Right ventricle myocardium superior (tissue), 1 donor: ENCODE data around the gene CAMKMT. TPM values are rescaled to one million over a fixed set of nuclear protein-coding genes. Genes with fewer than 3 reads are reported as not detected.

ENCODE experiments used
- ATAC-seq: fragments of 200-7000 bp; cut with Tn5 transposase; one replicate; pipeline ENCODE4 v1.9.1; 2020; ENCODE audit warnings: mild to moderate bottlenecking; ENCODE audit not compliant: poor library complexity
- DNase-seq: peaks from one replicate; pipeline ENCODE4 v3.0.0-alpha.2; 2020
- intact Hi-C: fragments of 100-400 bp; cut with DNase I; formaldehyde crosslinking; loops from one replicate; pipeline ENCODE4 v1.11.2; 2022
- long read RNA-seq: library from polyadenylated mRNA; unstranded; transcript quantifications from one replicate; pipeline ENCODE4 v2.0.0, GENCODE V29; 2021
- total RNA-seq: library from RNA; stranded (reverse); fragmentation: NEBNext Ultra II Directional; extraction: Animal tissue kit (Norgen Biotek cat#: 25700); gene quantifications from one replicate; pipeline ENCODE4 v1.2.1, GENCODE V29; 2021
- donor health status: DM: no; HTN: yes; CAD: no; lungs with severe emphysema.

The CAMKMT gene
- 5.1 TPM for total RNA-seq
- long read RNA-seq = 0 reads

DNA sequence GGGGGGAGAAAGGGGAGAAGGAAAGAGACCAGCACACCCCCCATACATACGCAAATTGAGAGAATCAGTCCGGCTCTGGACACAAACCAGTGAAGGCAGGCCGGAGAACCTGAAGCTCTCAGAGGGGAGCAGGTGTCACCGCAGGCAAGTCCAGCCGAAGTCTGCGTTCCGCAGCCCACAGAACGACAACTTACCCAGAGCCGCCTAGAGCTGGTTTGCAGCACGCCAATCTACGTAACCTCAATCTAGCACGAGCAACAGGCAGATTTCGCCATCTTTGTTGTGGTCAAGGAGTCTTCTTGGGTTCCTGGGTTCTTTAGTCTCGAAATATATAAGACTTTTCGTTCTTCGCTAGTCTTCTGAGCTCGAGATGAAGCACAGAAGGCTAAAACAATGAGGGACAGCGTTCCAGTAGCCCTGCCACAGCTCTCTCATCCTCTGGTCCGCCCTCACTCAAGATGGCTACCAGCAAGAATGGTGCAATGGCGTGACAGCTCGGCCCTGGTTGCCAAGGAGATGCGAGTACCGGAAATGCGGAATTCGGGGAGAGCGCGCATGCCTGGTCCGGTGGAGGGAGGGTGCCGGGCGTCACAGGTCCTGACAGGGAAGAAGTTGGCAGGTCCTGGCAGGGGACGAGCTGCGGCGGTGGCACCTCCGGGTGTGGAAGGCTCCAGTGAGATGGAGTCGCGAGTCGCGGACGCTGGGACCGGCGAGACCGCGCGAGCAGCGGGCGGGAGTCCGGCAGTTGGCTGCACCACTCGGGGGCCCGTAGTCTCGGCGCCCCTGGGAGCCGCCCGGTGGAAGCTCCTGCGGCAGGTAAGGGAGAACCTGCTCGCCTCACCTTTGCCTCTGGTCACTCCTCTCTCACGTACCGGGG lies at the start of gene CAMKMT, which contains the start of gene PREPL:
CAMKMT (plus strand) TSS at position 618 of the 877 bp plus-strand sequence.
PREPL (minus strand) TSS at position 165 of the 877 bp plus-strand sequence. CDS start 15,152 bp downstream, outside the sequence.
- ATAC-seq (peak; percentile 97), DNase-seq (peak; percentile 98)
- intact Hi-C loops = no loop called here

DNA sequence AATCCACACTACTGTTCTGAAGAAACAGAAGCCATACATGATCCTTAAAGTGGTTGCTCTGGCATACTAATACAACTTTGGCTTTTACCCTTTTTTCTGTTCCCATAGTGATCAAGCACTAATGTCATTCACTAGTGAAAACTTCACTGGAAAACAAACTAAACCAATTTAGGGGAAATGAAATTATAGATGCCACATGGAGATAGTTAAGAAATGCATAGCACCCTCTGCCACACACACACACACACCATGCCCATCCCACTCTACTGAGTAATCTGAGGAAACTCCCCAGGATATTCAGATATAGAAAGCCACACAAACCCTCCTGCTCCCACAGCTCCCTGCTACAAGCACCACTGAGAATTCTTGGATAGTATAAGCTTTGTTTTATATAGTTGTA lies 47.4 kb upstream of the CAMKMT start:
- no peak for ATAC-seq
- no peak for DNase-seq
- intact Hi-C loops = no loop called here

DNA sequence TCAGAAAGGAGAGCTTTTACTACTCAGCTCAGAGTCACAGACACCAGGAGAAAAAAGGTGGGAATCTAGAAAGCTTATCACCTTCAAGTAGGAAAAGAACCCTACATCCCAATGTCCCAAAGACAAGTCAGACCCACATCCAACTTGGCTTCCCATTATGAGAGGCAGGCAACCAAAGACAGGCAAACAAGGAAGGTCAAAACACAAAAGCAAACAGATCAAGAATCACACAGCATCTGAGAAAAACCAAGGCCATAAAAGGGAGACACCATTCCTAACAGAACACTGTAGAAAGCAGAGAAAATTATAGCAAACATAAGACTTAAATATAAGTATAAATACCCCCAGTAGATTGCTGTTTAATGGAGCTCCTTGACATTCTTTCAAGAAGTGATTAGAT lies 45.8 kb upstream of the CAMKMT start:
- DNase-seq (no peak), ATAC-seq (no peak)
- intact Hi-C loops = no loop called here

DNA sequence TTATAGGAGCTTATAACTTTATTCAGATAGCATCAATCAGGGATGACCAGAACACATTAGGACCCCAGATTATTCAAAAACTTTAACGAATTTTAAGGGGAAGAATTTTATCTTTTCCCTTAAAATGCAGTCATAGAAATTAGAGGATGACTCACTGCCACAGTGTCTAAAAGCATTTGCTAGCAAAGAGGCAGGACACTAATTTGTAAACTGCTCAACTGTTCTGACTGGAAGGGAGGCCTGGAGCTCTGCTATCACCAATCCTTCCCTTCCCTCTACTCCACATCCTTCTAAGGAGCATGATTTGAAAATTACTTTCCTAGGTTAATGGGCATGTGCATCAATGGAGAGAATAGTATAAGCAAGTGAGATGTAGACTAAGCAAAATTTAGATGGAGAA lies 40.9 kb upstream of the CAMKMT start:
- DNase-seq = no peak
- no peak for ATAC-seq
- intact Hi-C loops = no loop called here

DNA sequence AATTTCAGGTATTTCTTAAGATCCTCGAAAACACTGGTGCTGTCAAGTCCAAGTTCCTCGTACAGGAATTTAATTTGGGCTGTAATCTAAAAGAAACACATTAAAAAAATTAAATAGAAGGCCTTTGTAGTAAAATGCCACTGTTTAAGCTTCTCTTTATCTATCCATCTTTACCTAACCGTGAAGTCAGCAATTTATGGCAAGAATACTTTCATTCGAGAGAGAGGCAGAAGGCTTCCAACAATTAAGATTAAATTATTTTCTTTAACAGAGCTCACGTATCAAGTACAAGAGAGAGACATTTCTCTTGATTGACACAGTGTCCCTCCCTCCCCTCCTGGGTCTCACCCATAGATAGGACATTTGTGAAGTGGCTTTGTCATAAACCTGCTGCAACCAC lies 40.4 kb upstream of the CAMKMT start:
- DNase-seq = no peak
- ATAC-seq = no peak
- intact Hi-C loops = no loop called here

DNA sequence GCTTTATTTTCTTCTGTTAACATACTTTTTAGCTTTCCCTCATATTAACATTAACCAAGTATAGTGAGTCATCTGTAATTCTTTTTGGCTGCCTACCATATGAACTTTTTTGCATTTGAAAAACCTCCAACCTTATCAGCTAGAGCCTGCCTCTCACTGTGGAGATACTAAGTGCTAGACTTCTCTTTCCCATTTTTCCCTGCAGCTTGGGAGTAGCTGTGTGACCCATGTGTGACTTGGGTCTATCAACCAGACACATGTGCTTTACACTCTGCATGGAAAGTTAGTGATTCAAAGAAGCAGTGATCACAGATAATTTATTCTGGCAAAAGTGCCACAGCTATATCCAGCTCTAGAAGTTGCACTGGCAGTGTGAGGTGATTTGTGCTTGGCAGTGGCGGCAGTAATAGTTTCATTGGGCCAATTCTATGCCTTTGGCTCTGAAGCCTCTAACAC lies 36.7 kb upstream of the CAMKMT start:
- intact Hi-C loops = no loop called here
- DNase-seq = peak; percentile 40
- ATAC-seq = peak; percentile 91

DNA sequence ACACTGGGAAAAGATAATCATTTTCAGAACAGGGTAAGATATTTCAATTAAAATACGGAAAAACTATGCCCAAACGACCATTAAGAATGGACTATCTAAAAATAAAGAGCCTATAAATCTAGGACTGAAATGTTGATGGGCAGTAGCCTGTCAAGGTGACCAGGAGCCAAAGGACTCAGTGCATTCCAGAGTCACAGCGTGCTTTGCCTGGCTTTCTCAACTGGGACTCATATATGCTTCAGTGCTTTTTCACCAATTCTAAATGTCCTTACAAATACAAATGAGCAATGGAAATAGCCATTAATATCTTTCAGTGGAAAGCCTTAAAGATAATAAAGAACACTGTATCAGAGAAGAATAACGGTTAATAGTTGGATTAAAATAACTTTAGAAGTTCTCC lies 35.9 kb upstream of the CAMKMT start:
- peak; percentile 70 for ATAC-seq
- intact Hi-C loops = no loop called here

DNA sequence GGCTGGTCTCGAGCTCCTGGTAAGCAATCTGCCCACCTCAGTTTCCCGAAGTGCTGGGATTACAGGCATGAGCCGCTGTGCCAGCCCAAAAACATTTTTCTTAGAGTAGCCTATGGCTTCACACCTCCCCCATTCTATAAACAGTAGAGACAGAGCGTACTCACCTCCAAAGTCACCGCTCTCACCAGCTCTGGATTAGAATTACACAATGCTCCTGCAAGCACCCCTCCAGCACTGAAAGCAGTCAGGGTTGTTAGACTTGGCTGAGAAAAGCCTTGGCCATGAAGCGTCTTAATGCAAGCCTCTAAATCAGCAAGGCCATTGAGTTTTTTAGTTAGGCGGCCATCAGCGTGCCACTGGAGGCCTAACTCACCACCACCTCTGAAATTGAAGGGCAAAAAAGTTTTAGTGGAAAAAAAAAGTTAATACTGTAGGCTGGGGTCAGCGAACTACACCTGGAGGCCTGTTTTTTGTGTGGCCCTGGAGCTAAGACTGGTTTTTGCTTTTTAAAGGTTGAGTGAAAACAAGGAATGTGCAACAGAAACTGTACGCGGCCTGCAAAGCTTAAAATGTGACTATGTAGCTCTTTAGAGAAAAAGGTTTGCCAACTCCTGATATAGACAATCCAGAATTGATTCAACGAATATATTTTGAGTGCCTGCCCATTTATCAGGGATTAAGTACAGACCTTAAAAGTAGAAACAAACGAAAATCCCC lies 35.0 kb upstream of the CAMKMT start:
- ATAC-seq (peak; percentile 18), DNase-seq (no peak)
- intact Hi-C loops = no loop called here

More for the DNA sequence above, 35.9 kb upstream of the CAMKMT start:
- DNase-seq = no peak

DNA sequence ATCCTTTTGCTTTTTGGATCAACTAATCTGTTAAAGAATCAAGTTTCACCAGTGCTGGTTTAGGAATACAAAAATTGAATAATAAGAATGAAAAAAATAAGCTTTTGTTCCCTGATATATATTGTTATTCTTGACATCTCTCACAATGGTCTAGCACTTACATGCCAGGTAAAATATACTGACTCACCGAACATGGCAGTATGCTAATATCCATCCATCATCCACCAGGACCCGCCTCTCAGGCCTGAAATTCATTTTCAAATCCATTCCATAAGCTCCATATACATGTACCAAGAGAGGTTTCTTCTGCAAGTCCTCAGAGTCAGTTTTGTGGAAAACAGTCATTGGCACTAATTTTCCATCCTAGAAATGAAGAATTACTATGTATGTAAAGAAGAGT lies 33.0 kb upstream of the CAMKMT start:
- DNase-seq (no peak), ATAC-seq (no peak)
- intact Hi-C loops = no loop called here

DNA sequence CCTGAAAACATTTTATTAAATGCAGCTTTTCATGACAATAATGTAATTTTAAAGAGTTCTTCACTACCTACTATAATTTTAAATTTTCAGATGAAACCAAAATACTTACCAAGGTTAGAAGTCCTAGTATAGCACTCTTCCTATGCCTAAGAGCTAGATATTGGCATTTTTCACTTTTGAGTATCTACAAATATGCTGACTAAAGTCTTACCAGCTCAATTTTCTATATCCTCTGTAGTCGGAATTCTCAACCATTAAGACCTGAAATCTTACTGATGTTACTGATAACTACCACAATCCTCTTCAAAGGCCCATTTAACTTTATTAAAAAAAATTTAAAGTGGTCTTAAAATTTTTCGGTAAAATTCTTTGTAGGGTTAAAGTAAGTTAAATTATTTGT lies 32.4 kb upstream of the CAMKMT start:
- DNase-seq = no peak
- intact Hi-C loops = no loop called here
- no peak for ATAC-seq

DNA sequence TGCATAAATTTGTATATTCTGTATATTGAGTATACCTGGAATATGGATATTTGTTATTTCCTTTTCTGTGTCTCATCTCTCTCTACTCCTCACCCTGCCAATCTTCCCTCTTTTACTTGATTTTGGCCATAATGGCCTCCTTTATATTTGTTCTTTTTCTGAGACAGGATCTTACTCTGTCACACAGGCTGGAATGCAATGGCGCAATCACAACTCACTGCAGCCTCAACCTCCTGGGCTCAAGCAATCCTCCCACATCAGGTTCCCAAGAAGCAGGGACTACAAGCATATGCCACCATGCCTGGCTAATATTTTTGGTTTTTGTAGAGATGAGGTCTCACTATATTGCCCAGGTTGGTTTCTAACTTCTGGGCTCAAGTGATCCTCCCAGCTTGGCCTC lies 30.9 kb upstream of the CAMKMT start:
- no peak for DNase-seq
- intact Hi-C loops = no loop called here

DNA sequence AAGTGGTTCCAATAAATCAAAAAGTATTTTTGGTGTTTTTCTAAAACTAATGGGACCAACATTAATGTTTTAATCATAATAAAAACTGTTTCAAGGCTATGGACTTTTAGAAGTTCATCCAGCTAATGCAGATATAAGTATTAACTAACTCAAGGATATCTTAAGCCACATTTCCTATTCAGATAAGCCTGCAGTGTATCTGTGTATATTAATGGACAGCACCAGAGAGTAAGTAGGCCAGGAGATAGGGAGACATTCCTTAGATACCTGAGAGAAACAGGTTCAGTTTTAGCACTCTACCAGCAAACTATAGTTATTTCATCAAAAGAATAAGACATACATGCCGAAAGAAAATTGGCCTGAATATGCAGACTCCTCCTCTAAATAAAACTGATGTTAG lies 27.8 kb upstream of the CAMKMT start:
- intact Hi-C loops = no loop called here
- DNase-seq (no peak), ATAC-seq (no peak)

More for the DNA sequence above, 30.9 kb upstream of the CAMKMT start:
- no peak for ATAC-seq

DNA sequence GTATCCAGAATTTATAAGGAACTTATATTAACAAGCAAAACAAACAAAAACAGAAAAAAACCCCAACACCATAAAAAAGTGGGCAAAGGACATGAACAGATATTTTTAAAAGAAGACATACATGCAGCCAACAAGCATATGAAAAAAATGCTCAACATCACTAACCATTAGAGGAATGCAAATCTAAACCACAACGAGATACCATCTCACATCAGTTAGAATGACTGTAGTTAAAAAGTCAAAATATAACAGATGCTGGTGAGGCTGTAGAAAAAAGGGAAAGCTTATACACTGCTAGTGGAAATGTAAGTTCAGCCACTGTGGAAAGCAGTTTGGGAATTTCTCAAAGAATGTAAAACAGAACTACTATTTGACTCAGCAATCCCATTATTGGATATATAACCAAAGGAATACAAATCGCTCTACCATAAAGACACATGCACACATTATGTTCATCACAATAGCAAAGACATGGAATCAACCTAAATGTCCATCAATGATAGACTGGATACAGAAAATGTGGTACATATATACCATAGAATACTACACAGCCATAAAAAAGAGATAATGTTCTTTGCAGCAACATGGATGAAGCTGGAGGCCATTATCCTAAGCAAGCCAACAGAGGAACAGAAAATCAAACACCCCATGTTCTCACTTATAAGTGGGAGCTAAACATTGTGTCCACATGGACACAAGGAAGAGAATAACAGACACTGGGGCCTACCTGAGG lies 25.8 kb upstream of the CAMKMT start:
- ATAC-seq = no peak
- intact Hi-C loops = no loop called here
- DNase-seq = no peak

DNA sequence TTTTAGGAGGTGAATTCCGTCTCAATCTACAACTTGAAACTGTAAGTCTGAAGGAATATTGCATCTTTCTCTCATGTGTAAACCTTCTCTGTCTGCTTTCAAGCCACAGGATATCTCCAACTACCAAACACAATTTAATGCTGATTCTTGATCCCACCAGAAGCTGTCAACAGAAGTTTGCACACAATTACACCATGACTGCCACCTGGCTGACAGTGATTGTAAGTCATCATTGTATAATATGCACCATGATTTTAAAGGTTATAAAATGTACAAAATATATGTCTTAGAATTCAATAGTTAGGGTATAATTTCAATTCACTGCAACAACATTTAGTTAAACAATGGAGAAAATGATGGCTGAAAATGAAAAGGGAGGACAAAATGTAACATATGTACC lies 18.9 kb upstream of the CAMKMT start:
- DNase-seq (no peak), ATAC-seq (no peak)
- intact Hi-C loops = no loop called here

DNA sequence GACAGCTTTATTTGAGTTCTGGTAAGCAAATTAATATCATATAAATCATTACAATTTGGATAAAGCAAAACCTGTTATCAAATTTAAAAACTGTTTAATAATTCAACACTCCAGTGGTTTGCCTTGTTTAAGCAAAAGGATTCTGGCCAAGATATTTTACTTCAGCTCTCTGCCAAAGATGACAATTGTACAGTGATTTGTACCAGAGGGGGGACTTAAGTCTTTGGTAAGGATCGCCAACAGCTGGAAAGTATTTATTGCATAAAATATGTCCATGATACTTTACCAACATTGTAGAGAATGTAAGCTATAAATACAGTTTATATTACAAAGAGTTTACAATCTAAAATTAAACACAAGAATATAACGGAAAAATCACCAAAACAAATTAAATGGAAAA lies 14.2 kb upstream of the CAMKMT start:
- ATAC-seq (no peak), DNase-seq (no peak)
- intact Hi-C loops = no loop called here

DNA sequence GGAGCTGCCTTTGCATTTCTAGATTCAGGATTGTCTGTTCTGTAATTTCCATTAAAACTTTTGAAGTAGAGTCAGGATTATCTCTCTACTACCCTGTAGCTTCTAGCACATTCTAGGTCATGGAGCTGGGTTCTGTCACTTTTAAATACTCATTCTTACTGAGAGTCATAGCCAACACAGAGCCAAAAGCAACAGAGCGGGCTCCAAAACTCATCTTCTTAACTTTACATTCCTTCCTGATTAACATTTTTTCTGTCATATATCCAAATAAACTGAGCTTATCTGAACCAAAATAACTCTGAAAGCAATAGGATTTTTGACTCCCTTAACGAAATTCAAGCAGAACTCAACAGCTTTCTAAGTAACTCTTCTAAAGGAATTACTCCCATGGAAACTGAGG lies 13.3 kb upstream of the CAMKMT start:
- ATAC-seq (peak; percentile 79), DNase-seq (no peak)
- intact Hi-C loops = no loop called here

DNA sequence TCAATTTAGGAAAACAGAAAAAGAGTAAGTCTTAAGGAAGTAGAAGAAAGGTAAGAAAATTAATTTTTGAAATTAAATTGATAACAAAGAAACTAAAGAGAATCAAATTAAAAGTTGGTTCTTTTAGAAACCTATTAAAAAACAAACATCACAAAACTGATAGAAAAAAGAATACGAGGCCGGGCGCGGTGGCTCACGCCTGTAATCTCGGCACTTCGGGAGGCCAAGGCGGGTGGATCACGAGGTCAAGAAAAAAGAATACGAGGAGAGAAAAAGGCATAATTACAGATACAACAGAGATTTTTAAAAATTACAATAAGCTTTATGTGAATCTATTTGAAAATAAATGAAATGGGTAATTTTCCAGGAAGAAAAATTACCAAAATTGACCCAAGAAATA lies 12.2 kb upstream of the CAMKMT start:
- intact Hi-C loops = no loop called here

DNA sequence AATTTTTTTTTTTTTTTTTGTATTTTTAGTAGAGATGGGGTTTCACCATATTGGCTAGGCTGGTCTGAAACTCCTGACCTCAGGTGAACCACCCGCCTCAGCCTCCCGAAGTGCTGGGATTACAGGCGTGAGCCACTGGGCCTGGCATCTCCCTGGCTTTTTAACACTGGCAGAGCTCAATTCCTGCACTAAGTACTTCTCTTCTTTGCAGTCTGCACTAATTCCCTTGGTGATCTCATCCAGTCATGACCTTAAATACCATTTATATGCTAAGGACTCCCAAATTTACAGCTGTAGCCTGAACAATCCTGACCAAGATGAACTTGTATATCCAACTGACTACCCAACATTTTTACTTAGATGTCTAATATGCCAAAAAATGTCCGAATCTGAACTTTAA lies 10.7 kb upstream of the CAMKMT start:
- ATAC-seq (peak; percentile 36), DNase-seq (no peak)
- intact Hi-C loops = no loop called here

More for the DNA sequence above, 12.2 kb upstream of the CAMKMT start:
- DNase-seq (no peak), ATAC-seq (no peak)

DNA sequence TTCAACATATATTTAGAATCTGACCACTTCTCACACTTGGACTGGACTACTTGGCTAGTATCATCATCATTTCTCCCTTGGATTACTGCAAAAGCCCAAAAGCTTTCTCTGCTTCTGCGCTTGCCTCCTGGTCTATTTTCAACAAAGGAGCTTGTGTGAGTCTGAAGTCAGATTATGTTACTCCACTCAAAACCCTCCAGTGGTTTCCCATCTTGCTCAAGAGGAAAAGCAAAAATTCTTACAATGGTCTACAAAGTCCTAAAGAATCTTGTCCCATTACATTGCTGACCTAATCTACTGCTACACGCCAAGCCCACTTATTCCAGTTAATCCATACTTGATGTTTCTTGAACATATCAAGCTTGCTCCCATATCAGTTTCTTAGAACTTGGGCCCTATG lies 10.1 kb upstream of the CAMKMT start:
- DNase-seq (no peak), ATAC-seq (peak; percentile 58)
- intact Hi-C loops = no loop called here
